Epithelial cell of esophagus (primary cell): ENCODE measurements around the gene MMP1.

Experiments
- DNase-seq: peaks from one replicate; pipeline ENCODE4 v3.0.0; 2010; ENCODE audit warnings: low read depth
- H3K4me3 ChIP-seq: 2 replicates; pipeline ENCODE4 v1.5.1; 2011; ENCODE audit warnings: mild to moderate bottlenecking, low read length, control low read depth
- CTCF ChIP-seq: IDR thresholded peaks from 2 replicates; pipeline ENCODE4 v1.5.1; 2011; ENCODE audit warnings: low read depth, mild to moderate bottlenecking, low read length, control low read depth, inconsistent platforms; ENCODE audit not compliant: insufficient read depth; ENCODE audit errors: missing control alignments

Gene MMP1

GRCh38 chr11:102753267-102753666, 44.7 kb downstream of the MMP1 start:
- no peak for DNase-seq
- TF ChIP-seq CTCF, result no peak

GRCh38 chr11:102751673-102752072, 46.3 kb downstream of the MMP1 start:
- DNase-seq, result no peak
- TF ChIP-seq CTCF, result no peak

More at GRCh38 chr11:102753267-102753666, 44.7 kb downstream of the MMP1 start:
- no peak overlapping the region for H3K4me3 ChIP-seq

GRCh38 chr11:102749101-102749722, 48.7 kb downstream of the MMP1 start:
- H3K4me3 ChIP-seq, result no peak overlapping the region
- TF ChIP-seq CTCF, result no peak
- peak; percentile 82 for DNase-seq

More at GRCh38 chr11:102751673-102752072, 46.3 kb downstream of the MMP1 start:
- no peak overlapping the region for H3K4me3 ChIP-seq

GRCh38 chr11:102746746-102747578, 51.0 kb downstream of the MMP1 start:
- DNase-seq, result peak; percentile 36
- H3K4me3 ChIP-seq, result peak overlapping the region; percentile 25
